Ishikawa (cell line): Measurements from ENCODE around the gene TRIM2.

ENCODE experiments used
- CEBPB ChIP-seq: IDR thresholded peaks from 2 replicates; pipeline ENCODE4 v1.6.1; 2012
- CREB1 ChIP-seq: IDR thresholded peaks from 2 replicates; pipeline ENCODE4 v1.6.1; 2012; ENCODE audit warnings: low read depth
- EGR1 ChIP-seq: IDR thresholded peaks from 2 replicates; pipeline ENCODE4 v1.6.1; 2012
- EP300 ChIP-seq: IDR thresholded peaks from 2 replicates; pipeline ENCODE4 v1.6.1; 2012; ENCODE audit warnings: borderline replicate concordance
- FOXM1 ChIP-seq: IDR thresholded peaks from 2 replicates; pipeline ENCODE4 v1.6.1; 2012; ENCODE audit warnings: low read depth, borderline replicate concordance
- NFIC ChIP-seq: IDR thresholded peaks from 2 replicates; pipeline ENCODE4 v1.6.1; 2012
- RAD21 ChIP-seq: IDR thresholded peaks from 2 replicates; pipeline ENCODE4 v1.6.1; 2012; ENCODE audit warnings: low read depth
- TAF1 ChIP-seq: IDR thresholded peaks from 2 replicates; pipeline ENCODE4 v1.6.1; 2012; ENCODE audit warnings: low read depth, mild to moderate bottlenecking
- TCF12 ChIP-seq: IDR thresholded peaks from 2 replicates; pipeline ENCODE4 v1.6.1; 2012; ENCODE audit warnings: low read depth
- TEAD4 ChIP-seq: IDR thresholded peaks from 2 replicates; pipeline ENCODE4 v1.6.1; 2012
- YY1 ChIP-seq: IDR thresholded peaks from 2 replicates; pipeline ENCODE4 v1.6.1; 2012; ENCODE audit warnings: low read depth
- ZBTB7A ChIP-seq: IDR thresholded peaks from 2 replicates; pipeline ENCODE4 v1.6.1; 2012; ENCODE audit warnings: low read depth
- TF ChIP-seq, protein P1 (sequence below): IDR thresholded peaks from 2 replicates; pipeline ENCODE4 v1.6.1; 2012
- TF ChIP-seq, protein P2 (sequence below): IDR thresholded peaks from 2 replicates; pipeline ENCODE4 v1.6.1; 2012; ENCODE audit warnings: low read depth, mild to moderate bottlenecking
- TF ChIP-seq, protein P3 (sequence below): IDR thresholded peaks from 2 replicates; pipeline ENCODE4 v1.6.1; 2012

Gene TRIM2

DNA sequence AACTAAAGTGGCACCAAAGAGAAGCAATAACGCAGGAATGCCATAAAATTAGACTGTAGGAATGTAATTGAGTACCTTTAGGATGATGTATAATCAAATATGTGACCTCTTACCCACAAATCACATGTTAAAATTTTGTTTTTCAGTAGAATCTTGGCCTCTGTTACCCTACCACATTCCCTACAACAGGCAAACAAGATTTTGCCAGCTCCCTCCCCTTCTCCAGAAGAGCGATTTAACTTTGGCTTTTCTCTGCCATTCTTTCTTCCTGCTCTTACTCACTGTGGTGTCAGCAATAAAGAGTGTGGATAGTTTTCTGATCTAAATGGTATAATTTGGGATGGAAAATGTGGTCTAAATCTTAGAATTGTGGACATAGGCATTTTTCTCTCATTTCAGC is 57.2 kb downstream of the TRIM2 start:
- TF ChIP-seq TCF12 (no peak), EGR1 (no peak), EP300 (no peak), CEBPB (no peak), TAF1 (no peak), ZBTB7A (no peak)
- TF ChIP-seq, protein P1, sequence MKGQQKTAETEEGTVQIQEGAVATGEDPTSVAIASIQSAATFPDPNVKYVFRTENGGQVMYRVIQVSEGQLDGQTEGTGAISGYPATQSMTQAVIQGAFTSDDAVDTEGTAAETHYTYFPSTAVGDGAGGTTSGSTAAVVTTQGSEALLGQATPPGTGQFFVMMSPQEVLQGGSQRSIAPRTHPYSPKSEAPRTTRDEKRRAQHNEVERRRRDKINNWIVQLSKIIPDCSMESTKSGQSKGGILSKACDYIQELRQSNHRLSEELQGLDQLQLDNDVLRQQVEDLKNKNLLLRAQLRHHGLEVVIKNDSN = no peak
- TF ChIP-seq, protein P2, sequence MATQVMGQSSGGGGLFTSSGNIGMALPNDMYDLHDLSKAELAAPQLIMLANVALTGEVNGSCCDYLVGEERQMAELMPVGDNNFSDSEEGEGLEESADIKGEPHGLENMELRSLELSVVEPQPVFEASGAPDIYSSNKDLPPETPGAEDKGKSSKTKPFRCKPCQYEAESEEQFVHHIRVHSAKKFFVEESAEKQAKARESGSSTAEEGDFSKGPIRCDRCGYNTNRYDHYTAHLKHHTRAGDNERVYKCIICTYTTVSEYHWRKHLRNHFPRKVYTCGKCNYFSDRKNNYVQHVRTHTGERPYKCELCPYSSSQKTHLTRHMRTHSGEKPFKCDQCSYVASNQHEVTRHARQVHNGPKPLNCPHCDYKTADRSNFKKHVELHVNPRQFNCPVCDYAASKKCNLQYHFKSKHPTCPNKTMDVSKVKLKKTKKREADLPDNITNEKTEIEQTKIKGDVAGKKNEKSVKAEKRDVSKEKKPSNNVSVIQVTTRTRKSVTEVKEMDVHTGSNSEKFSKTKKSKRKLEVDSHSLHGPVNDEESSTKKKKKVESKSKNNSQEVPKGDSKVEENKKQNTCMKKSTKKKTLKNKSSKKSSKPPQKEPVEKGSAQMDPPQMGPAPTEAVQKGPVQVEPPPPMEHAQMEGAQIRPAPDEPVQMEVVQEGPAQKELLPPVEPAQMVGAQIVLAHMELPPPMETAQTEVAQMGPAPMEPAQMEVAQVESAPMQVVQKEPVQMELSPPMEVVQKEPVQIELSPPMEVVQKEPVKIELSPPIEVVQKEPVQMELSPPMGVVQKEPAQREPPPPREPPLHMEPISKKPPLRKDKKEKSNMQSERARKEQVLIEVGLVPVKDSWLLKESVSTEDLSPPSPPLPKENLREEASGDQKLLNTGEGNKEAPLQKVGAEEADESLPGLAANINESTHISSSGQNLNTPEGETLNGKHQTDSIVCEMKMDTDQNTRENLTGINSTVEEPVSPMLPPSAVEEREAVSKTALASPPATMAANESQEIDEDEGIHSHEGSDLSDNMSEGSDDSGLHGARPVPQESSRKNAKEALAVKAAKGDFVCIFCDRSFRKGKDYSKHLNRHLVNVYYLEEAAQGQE = no peak

DNA sequence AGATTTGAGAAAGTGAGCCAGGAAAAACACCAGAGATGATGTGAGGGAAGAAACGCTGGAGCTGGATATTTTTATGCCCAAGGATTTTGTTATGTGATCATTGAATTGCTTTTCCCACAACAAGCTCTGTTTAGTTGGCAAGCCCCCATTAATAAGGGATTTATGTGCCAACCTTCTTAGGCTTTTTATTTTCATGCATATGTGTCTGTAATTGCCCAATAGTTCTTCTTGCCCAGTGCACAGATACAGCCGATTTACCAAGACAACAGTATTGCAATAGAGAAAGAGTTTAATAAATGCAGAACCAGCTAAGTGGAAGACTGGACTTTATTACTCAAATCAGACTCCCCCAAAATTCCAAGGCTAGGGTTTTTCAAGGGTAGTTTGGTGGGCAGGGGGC is 57.7 kb downstream of the TRIM2 start:
- TF ChIP-seq TCF12 = no peak
- TF ChIP-seq CEBPB = 0 out of 2 replicates have a peak, but pooled peaks have one; percentile 3
- TF ChIP-seq TAF1 = no peak

DNA sequence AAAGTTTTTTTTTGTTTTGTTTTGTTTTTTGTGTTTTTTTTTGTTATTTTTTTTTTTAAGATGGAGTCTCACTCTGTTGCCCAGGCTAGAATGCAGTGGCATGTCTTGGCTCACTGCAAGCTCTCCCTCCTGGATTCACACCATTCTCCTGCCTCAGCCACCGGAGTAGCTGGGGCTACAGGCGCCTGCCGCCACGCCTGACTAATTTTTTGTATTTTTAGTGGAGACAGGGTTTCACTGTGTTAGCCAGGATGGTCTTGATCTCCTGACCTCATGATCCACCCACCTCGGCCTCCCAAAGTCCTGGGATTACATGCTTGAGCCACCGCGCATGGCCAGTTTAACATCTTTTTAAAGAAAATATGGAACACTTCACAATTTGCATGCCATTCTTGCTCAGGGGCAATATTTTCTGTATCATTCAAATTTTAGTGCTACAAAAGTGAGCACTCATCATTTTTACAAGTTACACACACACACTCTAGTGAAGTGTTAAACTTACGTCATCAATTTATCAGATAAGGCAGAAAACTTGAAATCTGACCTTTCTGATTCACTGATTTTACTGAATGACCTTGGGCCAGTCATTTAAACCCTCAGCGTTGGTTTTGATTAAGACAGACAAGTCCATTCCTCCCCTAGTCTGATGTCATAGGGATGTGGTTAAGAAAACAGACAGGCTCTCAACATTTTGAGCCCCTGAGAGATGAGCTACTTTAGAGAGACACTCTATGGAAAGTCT is 61.2 kb downstream of the TRIM2 start:
- no peak for TF ChIP-seq CEBPB
- TF ChIP-seq, protein P1 = no peak
- TF ChIP-seq ZBTB7A = no peak
- TF ChIP-seq YY1 = no peak
- TF ChIP-seq TEAD4 = no peak
- no peak for TF ChIP-seq TAF1
- TF ChIP-seq, protein P3, sequence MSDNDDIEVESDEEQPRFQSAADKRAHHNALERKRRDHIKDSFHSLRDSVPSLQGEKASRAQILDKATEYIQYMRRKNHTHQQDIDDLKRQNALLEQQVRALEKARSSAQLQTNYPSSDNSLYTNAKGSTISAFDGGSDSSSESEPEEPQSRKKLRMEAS = no peak
- TF ChIP-seq NFIC = no peak
- no peak for TF ChIP-seq FOXM1
- TF ChIP-seq TCF12 = no peak
- TF ChIP-seq EGR1 = no peak
- TF ChIP-seq, protein P2 = no peak
- TF ChIP-seq RAD21 = no peak
- no peak for TF ChIP-seq CREB1
- TF ChIP-seq EP300 = no peak

DNA sequence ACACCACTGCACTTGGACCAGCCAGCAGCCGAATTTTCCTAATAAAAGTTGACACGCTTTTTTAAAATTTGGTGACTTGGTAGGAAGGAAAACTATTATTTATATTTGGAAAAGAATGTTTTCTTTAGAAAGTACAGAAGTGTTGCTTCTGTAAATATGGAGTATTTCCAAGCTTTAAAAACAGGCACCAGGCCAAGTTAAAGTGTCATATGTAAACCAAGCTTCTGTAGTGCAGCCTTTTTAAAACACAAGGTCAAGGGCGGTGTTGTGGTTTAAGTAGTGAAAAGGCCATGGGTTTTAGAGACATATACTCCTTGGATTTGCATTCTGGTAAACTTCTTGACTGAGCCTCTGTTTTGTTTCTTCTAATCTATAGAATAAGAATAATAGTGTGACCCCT is 62.7 kb downstream of the TRIM2 start:
- TF ChIP-seq TAF1 = no peak
- no peak for TF ChIP-seq YY1
- no peak for TF ChIP-seq RAD21
- TF ChIP-seq EGR1 = no peak
- TF ChIP-seq NFIC = no peak
- TF ChIP-seq, protein P2 = no peak
- no peak for TF ChIP-seq EP300
- TF ChIP-seq FOXM1 = no peak
- TF ChIP-seq, protein P1 = no peak
- no peak for TF ChIP-seq CREB1
- no peak for TF ChIP-seq TEAD4
- TF ChIP-seq ZBTB7A = no peak
